PC-3 (cell line): ENCODE data around the gene DNAJC10. TPM values are rescaled to one million over a fixed set of nuclear protein-coding genes. Genes with fewer than 3 reads are reported as not detected.

Experiments
- ATAC-seq: fragments of 200-7000 bp; cut with Tn5 transposase; 2 replicates; pipeline ENCODE4 v1.9.1; 2020; ENCODE audit warnings: mild to moderate bottlenecking, moderate library complexity
- BruUV-seq: library from RNA; stranded (reverse); fragments of 400-500 nt; replicated peaks from 2 replicates; lab custom pipeline; 2021; lab: Mats Ljungman, UMichigan
- CTCF ChIA-PET: fragments of 300-600 bp; sonication (Branson Sonifier 250); formaldehyde crosslinking; loops from one replicate; lab custom pipeline; 2022; ENCODE audit warnings: antibody characterized with exemption; lab: Charles Lee
- POLR2A ChIA-PET: fragments of 300-600 bp; sonication (Branson Sonifier 250); formaldehyde crosslinking; loops from one replicate; lab custom pipeline; 2022; ENCODE audit warnings: antibody characterized with exemption; ENCODE audit not compliant: unreplicated experiment; lab: Charles Lee
- DNase-seq: peaks from one replicate; pipeline ENCODE4 v3.0.0-alpha.2; 2015
- H2AFZ ChIP-seq: fragments of 300-600 bp; sonication (generic); 2 replicates; pipeline ENCODE4 v1.6.0; 2016; ENCODE audit warnings: antibody characterized with exemption, low read length
- H3F3A ChIP-seq: fragments of 300-600 bp; sonication (generic); one replicate; pipeline ENCODE4 v1.6.0; 2017; ENCODE audit warnings: antibody characterized with exemption, low read length, control low read depth, mild to moderate bottlenecking; ENCODE audit not compliant: unreplicated experiment
- H3K27ac ChIP-seq: fragments of 300-600 bp; sonication (generic); 2 replicates; pipeline ENCODE4 v1.5.1; 2016; ENCODE audit warnings: mild to moderate bottlenecking, low read length
- H3K27me3 ChIP-seq: fragments of 300-600 bp; sonication (generic); 2 replicates; pipeline ENCODE4 v1.6.1; 2016; ENCODE audit warnings: low read length, mixed read lengths
- H3K36me3 ChIP-seq: fragments of 300-600 bp; sonication (generic); 2 replicates; pipeline ENCODE4 v1.6.1; 2016; ENCODE audit warnings: low read depth, mixed run types, low read length, mixed read lengths
- H3K4me1 ChIP-seq: fragments of 300-600 bp; sonication (generic); 2 replicates; pipeline ENCODE4 v1.5.1; 2016; ENCODE audit warnings: low read length; ENCODE audit not compliant: insufficient read depth
- H3K4me2 ChIP-seq: fragments of 300-600 bp; sonication (generic); 2 replicates; pipeline ENCODE4 v1.6.0; 2016; ENCODE audit warnings: low read length
- H3K4me3 ChIP-seq: fragments of 300-600 bp; sonication (generic); 2 replicates; pipeline ENCODE4 v1.5.1; 2016; ENCODE audit warnings: mild to moderate bottlenecking, low read length, mixed read lengths
- H3K79me2 ChIP-seq: fragments of 300-600 bp; sonication (generic); 2 replicates; pipeline ENCODE4 v1.6.1; 2017; ENCODE audit warnings: low read length, mixed read lengths
- H3K9ac ChIP-seq: fragments of 300-600 bp; sonication (generic); 2 replicates; pipeline ENCODE4 v1.6.0; 2016; ENCODE audit warnings: mild to moderate bottlenecking, low read length
- H3K9me2 ChIP-seq: fragments of 300-600 bp; sonication (generic); replicated peaks from 2 replicates; pipeline ENCODE4 v1.6.1; 2016; ENCODE audit warnings: mixed run types, low read length, mixed read lengths
- H3K9me3 ChIP-seq: fragments of 300-600 bp; sonication (generic); 2 replicates; pipeline ENCODE4 v1.6.1; 2016; ENCODE audit warnings: low read length, mixed read lengths
- H4K20me1 ChIP-seq: fragments of 300-600 bp; sonication (generic); 2 replicates; pipeline ENCODE4 v1.6.1; 2016; ENCODE audit warnings: low read length, mixed read lengths
- CTCF ChIP-seq: fragments of 300-600 bp; sonication (generic); conservative IDR thresholded peaks from 2 replicates; pipeline ENCODE4 v1.5.1; 2017; ENCODE audit warnings: antibody characterized with exemption, low read depth, mild to moderate bottlenecking, low read length
- EZH2 ChIP-seq: fragments of 300-600 bp; sonication (generic); IDR thresholded peaks from one replicate; pipeline ENCODE4 v1.6.1; 2017; ENCODE audit warnings: antibody characterized with exemption, mild to moderate bottlenecking, low read length; ENCODE audit not compliant: unreplicated experiment
- EZH2phosphoT487 ChIP-seq: fragments of 300-600 bp; sonication (generic); IDR thresholded peaks from 2 replicates; pipeline ENCODE4 v1.6.1; 2018; ENCODE audit warnings: mild to moderate bottlenecking, antibody characterized with exemption, low read length, borderline replicate concordance
- intact Hi-C: fragments of 100-400 bp; cut with micrococcal nuclease; formaldehyde crosslinking; loops from 2 replicates; pipeline ENCODE4 v1.9.0; 2023
- total RNA-seq: library from RNA; depleted of rRNA; stranded (reverse); fragments of >200 nt; gene quantifications from 2 replicates; pipeline ENCODE4 v1.2.3, GENCODE V29; 2014

DNAJC10 gene
- total RNA-seq, 1 experiment from 2014 or later = 62.9 TPM

- ChIA-PET CTCF (no interaction called here), POLR2A (no interaction called here)
- TF ChIP-seq CTCF (no peak), EZH2 (no peak), EZH2phosphoT487 (no peak)
- Histone ChIP-seq H3K27ac (no peak overlapping the region), H3F3A (no peaks in the 10 kb centered on the region), H3K79me2 (no peaks in the 10 kb centered on the region), H3K9ac (no peak overlapping the region), H3K4me2 (no peak overlapping the region), H4K20me1 (no peaks in the 10 kb centered on the region), H3K4me1 (no peaks in the 10 kb centered on the region), H3K36me3 (no peaks in the 10 kb centered on the region), H3K27me3 (peaks cover 9% of the 10 kb centered on the region; the same call in 1 of the 2 replicates), H3K9me2 (no peaks in the 10 kb centered on the region), H2AFZ (no peak overlapping the region), H3K4me3 (no peak overlapping the region), H3K9me3 (no peaks in the 10 kb centered on the region)
- DNase-seq (no peak), ATAC-seq (no peak)
- no TSS peak for BruUV-seq
- intact Hi-C loops = no loop called here
Measured at GRCh38 chr2:182822733-182823132, 106.7 kb downstream of the DNAJC10 start.

GRCh38 chr2:182824056-182824766, 108.2 kb downstream of the DNAJC10 start:
- Histone ChIP-seq H3K4me2 (no peak overlapping the region), H3F3A (no peaks in the 10 kb centered on the region), H3K9ac (no peak overlapping the region), H3K4me3 (no peak overlapping the region), H3K9me2 (no peaks in the 10 kb centered on the region), H3K36me3 (no peaks in the 10 kb centered on the region), H4K20me1 (no peaks in the 10 kb centered on the region), H3K9me3 (no peaks in the 10 kb centered on the region), H3K27ac (no peak overlapping the region), H2AFZ (no peak overlapping the region), H3K4me1 (no peaks in the 10 kb centered on the region), H3K79me2 (no peaks in the 10 kb centered on the region), H3K27me3 (peaks cover 10% of the 10 kb centered on the region; the same call in 1 of the 2 replicates)
- CTCF ChIA-PET = no interaction called here
- ATAC-seq (no peak), DNase-seq (no peak)
- no peak for TF ChIP-seq EZH2phosphoT487
- no peak for TF ChIP-seq CTCF
- TF ChIP-seq EZH2 = no peak
- POLR2A ChIA-PET = no interaction called here
- intact Hi-C loops = no loop called here
- no TSS peak for BruUV-seq

GRCh38 chr2:182824767-182825158, 108.7 kb downstream of the DNAJC10 start:
- intact Hi-C loops = no loop called here
- ChIA-PET POLR2A (no interaction called here), CTCF (no interaction called here)
- TF ChIP-seq EZH2phosphoT487 (no peak), CTCF (no peak)
- no peak for DNase-seq
- Histone ChIP-seq H3K27ac (no peak overlapping the region), H3K4me1 (no peaks in the 10 kb centered on the region), H3K36me3 (no peaks in the 10 kb centered on the region), H3K4me2 (no peak overlapping the region), H3K27me3 (peaks cover 12% of the 10 kb centered on the region; the same call in 1 of the 2 replicates), H2AFZ (no peak overlapping the region), H3F3A (no peaks in the 10 kb centered on the region), H3K79me2 (no peaks in the 10 kb centered on the region), H3K9me2 (no peaks in the 10 kb centered on the region), H3K9me3 (no peaks in the 10 kb centered on the region), H3K4me3 (no peak overlapping the region), H4K20me1 (no peaks in the 10 kb centered on the region), H3K9ac (no peak overlapping the region)
- no peak for ATAC-seq
- no TSS peak for BruUV-seq
